Osteoblast (primary cell): ENCODE results near the gene ZBTB40. TPM values are rescaled to one million over a fixed set of nuclear protein-coding genes. Genes with fewer than 3 reads are reported as not detected.
A peak's percentile ranks its signal among the peaks of the same experiment; 100 is the strongest.

Experiments
- DNase-seq: peaks from one replicate; pipeline ENCODE4 v3.0.0; 2011; ENCODE audit warnings: low spot score, mixed read lengths; ENCODE audit not compliant: insufficient read length; ENCODE audit errors: missing footprints
- H2AFZ ChIP-seq: 2 replicates; pipeline ENCODE4 v1.6.0; 2011; ENCODE audit warnings: mild to moderate bottlenecking, low read length
- H3K27ac ChIP-seq: 2 replicates; pipeline ENCODE4 v1.5.1; 2011; ENCODE audit warnings: mild to moderate bottlenecking, low read depth, low read length, moderate library complexity
- H3K27me3 ChIP-seq: 2 replicates; pipeline ENCODE4 v1.6.0; 2012; ENCODE audit warnings: mild to moderate bottlenecking, control low read depth, inconsistent platforms, low read length, moderate library complexity; ENCODE audit not compliant: insufficient read depth
- H3K36me3 ChIP-seq: 2 replicates; pipeline ENCODE4 v1.5.1; 2011; ENCODE audit warnings: mild to moderate bottlenecking, low read length, control low read depth, moderate library complexity; ENCODE audit not compliant: insufficient read depth
- H3K4me1 ChIP-seq: 2 replicates; pipeline ENCODE4 v1.5.1; 2011; ENCODE audit warnings: mild to moderate bottlenecking, low read length, control low read depth, moderate library complexity; ENCODE audit not compliant: insufficient read depth
- H3K4me2 ChIP-seq: 2 replicates; pipeline ENCODE4 v1.6.0; 2011; ENCODE audit warnings: mild to moderate bottlenecking, low read length; ENCODE audit not compliant: insufficient read depth
- H3K4me3 ChIP-seq: fragments of 200-600 bp; sonication (generic); 3 replicates; pipeline ENCODE4 v1.5.1; 2012; ENCODE audit warnings: mild to moderate bottlenecking, low read length, inconsistent platforms; ENCODE audit not compliant: insufficient read depth
- H3K79me2 ChIP-seq: 2 replicates; pipeline ENCODE4 v1.6.0; 2012; ENCODE audit warnings: mild to moderate bottlenecking, low read length, control low read depth, inconsistent platforms; ENCODE audit not compliant: insufficient read depth
- H3K9me3 ChIP-seq: 2 replicates; pipeline ENCODE4 v1.5.1; 2011; ENCODE audit warnings: low read depth, low read length, control low read depth
- H4K20me1 ChIP-seq: 2 replicates; pipeline ENCODE4 v1.6.0; 2012; ENCODE audit warnings: mild to moderate bottlenecking, low read length, control low read depth; ENCODE audit not compliant: insufficient read depth
- CTCF ChIP-seq: IDR thresholded peaks from 2 replicates; pipeline ENCODE4 v1.5.1; 2011; ENCODE audit warnings: mild to moderate bottlenecking, low read depth, low read length, moderate library complexity; ENCODE audit errors: extremely low read depth
- total RNA-seq: library from RNA; depleted of rRNA; stranded (reverse); fragments of >200 nt; gene quantifications from 2 replicates; pipeline ENCODE4 v1.2.3, GENCODE V29; 2012

The ZBTB40 gene
- total RNA-seq, 1 donor, result 16.3 TPM

DNA sequence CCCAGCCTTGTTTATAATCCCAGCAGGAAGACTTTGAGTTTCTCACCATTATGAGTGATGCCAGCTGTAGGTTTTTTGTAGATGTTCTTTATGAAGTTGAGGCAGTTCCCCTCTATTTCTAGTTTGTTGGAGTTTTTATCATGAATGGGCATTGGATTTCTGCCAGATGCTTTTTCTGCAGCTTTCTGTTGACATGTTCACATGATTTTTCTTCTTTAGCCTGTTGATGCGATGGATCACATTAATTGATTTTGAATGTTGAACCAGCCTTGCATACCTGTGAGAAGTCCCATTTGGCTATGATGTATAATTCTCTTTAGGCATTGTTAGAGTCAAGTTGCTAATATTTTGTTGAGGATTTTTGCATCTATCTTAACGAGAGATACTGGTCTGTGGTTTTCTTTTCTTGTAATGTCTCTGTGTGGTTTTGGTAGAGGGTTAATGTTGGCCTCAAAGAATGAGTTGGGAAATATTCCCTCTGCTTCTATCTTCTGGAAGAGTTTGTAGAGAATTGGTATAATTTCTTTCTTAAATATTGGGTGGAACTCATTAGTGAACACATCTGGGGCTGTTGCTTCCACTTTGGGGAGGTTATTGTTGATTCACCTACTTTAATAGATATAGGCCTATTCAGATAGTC is 33.2 kb downstream of the ZBTB40 start:
- TF ChIP-seq CTCF, result no peak
- DNase-seq, result no peak
- peaks cover 3% of the 10 kb centered on the region for H3K4me1 ChIP-seq
- H3K79me2 ChIP-seq, result peaks cover 40% of the 10 kb centered on the region
- H3K9me3 ChIP-seq, result no peaks in the 10 kb centered on the region
- no peak overlapping the region for H3K4me2 ChIP-seq
- H3K27ac ChIP-seq, result no peak overlapping the region
- no peak overlapping the region for H2AFZ ChIP-seq
- H3K27me3 ChIP-seq, result no peaks in the 10 kb centered on the region
- H4K20me1 ChIP-seq, result peaks cover 20% of the 10 kb centered on the region
- no peak overlapping the region for H3K4me3 ChIP-seq
- no peaks in the 10 kb centered on the region for H3K36me3 ChIP-seq

- Histone ChIP-seq H3K27ac (no peak overlapping the region), H3K36me3 (no peaks in the 10 kb centered on the region), H3K4me1 (peaks cover 3% of the 10 kb centered on the region), H3K27me3 (no peaks in the 10 kb centered on the region), H4K20me1 (peaks cover 24% of the 10 kb centered on the region), H3K9me3 (no peaks in the 10 kb centered on the region), H3K79me2 (peaks cover 39% of the 10 kb centered on the region), H3K4me2 (no peak overlapping the region), H3K4me3 (no peak overlapping the region), H2AFZ (no peak overlapping the region)
- no peak for TF ChIP-seq CTCF
- no peak for DNase-seq
These were observed 33.8 kb downstream of the ZBTB40 start for GRCh38 chr1:22485431-22485830.

DNA sequence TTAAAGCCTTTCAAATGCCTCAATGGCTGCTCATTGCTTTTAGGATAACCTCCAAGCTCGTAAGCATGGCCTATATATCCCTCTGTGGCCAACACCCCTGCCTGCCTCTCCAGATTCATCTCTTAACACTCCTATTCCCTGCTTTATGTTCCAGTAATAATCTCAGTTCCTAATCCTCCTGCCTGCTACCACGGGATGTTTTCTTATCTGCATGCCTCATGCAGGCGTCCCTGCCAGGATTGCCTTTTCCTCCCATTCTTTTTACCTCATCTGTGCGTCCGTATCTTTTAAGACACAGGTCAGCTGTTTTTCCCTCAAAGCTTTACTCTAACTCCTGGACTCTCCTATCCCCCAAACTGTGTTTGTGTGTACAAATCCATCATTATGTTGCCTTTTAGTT is 36.1 kb downstream of the ZBTB40 start:
- H2AFZ ChIP-seq, result no peak overlapping the region
- DNase-seq, result peak; percentile 58
- peaks cover 20% of the 10 kb centered on the region for H4K20me1 ChIP-seq
- H3K4me2 ChIP-seq, result no peak overlapping the region
- H3K27ac ChIP-seq, result no peak overlapping the region
- peaks cover 3% of the 10 kb centered on the region for H3K4me1 ChIP-seq
- TF ChIP-seq CTCF, result no peak
- H3K36me3 ChIP-seq, result no peaks in the 10 kb centered on the region
- peaks cover 39% of the 10 kb centered on the region for H3K79me2 ChIP-seq
- no peaks in the 10 kb centered on the region for H3K9me3 ChIP-seq
- H3K27me3 ChIP-seq, result no peaks in the 10 kb centered on the region
- H3K4me3 ChIP-seq, result no peak overlapping the region

GRCh38 chr1:22488319-22488718 is 36.7 kb downstream of the ZBTB40 start:
- Histone ChIP-seq H3K79me2 (peaks cover 36% of the 10 kb centered on the region), H3K27ac (no peak overlapping the region), H3K36me3 (no peaks in the 10 kb centered on the region), H3K4me1 (peaks cover 3% of the 10 kb centered on the region), H3K4me2 (no peak overlapping the region), H3K27me3 (no peaks in the 10 kb centered on the region), H3K4me3 (no peak overlapping the region), H3K9me3 (no peaks in the 10 kb centered on the region), H4K20me1 (peaks cover 16% of the 10 kb centered on the region), H2AFZ (no peak overlapping the region)
- TF ChIP-seq CTCF, result no peak
- peak; percentile 44 for DNase-seq
